C1 segment of cervical spinal cord (tissue), 14 donors: ENCODE measurements around the gene MCCC1.
A peak's percentile ranks its signal among the peaks of the same experiment; 100 is the strongest.
"Not testable (repeated sequence)": the region's sequence is repeated elsewhere in the genome, so short reads cannot be mapped to it uniquely, and the experiment has no call there.

ENCODE experiments used
- DNase-seq, 14 donors: peaks; one replicate each; lab custom pipeline; 2025; lab: John Stamatoyannopoulos, UW

Gene MCCC1

GRCh38 chr3:183099026-183099837 lies at the start of gene MCCC1:
TSS of gene MCCC1 (minus strand) at chr3:183099496. CDS start at chr3:183099440, 56 bp downstream.
- DNase-seq = peak; percentile 89 to 99 (median 98)

GRCh38 chr3:183148056-183148455 lies 48.8 kb upstream of the MCCC1 start:
- no peak for DNase-seq

GRCh38 chr3:183144363-183144762 lies 45.1 kb upstream of the MCCC1 start:
- DNase-seq = no peak

GRCh38 chr3:183142199-183142598 lies 42.9 kb upstream of the MCCC1 start:
- no peak for DNase-seq

- DNase-seq = no peak
Measured at GRCh38 chr3:183134844-183135243, 35.5 kb upstream of the MCCC1 start.

- DNase-seq = no peak
Measured at GRCh38 chr3:183132409-183132808, 33.1 kb upstream of the MCCC1 start.

GRCh38 chr3:183131735-183132134 lies 32.4 kb upstream of the MCCC1 start:
- no peak for DNase-seq

- no peak for DNase-seq
Measured at GRCh38 chr3:183131186-183131725, 32.0 kb upstream of the MCCC1 start.

GRCh38 chr3:183129243-183129642 lies 29.9 kb upstream of the MCCC1 start:
- DNase-seq = no peak

GRCh38 chr3:183128709-183129108 lies 29.4 kb upstream of the MCCC1 start:
- no peak for DNase-seq

- no peak for DNase-seq
Measured at GRCh38 chr3:183123891-183124290, 24.6 kb upstream of the MCCC1 start.

GRCh38 chr3:183122257-183122932 lies 23.1 kb upstream of the MCCC1 start:
- peak in 2 of 14 donors; percentile 5 to 17 for DNase-seq

GRCh38 chr3:183120538-183121215 lies 21.4 kb upstream of the MCCC1 start:
- no peak for DNase-seq

GRCh38 chr3:183117056-183117455 lies 17.8 kb upstream of the MCCC1 start:
- no peak for DNase-seq

- peak in 9 of 14 donors; percentile 10 to 92 (median 26) for DNase-seq
Measured at GRCh38 chr3:183116025-183116614, 16.8 kb upstream of the MCCC1 start.

GRCh38 chr3:183114384-183115178 lies 15.3 kb upstream of the MCCC1 start:
- peak in 1 of 14 donors; percentile 54 for DNase-seq

GRCh38 chr3:183109847-183110246 lies 10.6 kb upstream of the MCCC1 start:
- not testable (repeated sequence) for DNase-seq

GRCh38 chr3:183108470-183108869 lies 9.2 kb upstream of the MCCC1 start:
- DNase-seq = no peak

- no peak for DNase-seq
Measured at GRCh38 chr3:183108001-183108449, 8.7 kb upstream of the MCCC1 start.

GRCh38 chr3:183107372-183107771 lies 8.1 kb upstream of the MCCC1 start:
- not testable (repeated sequence) for DNase-seq

- DNase-seq = no peak
Measured at GRCh38 chr3:183106635-183107034, 7.3 kb upstream of the MCCC1 start.
